GM18861 (cell line): ENCODE measurements around the gene CYB5D1.
"Not testable (repeated sequence)": the region's sequence is repeated elsewhere in the genome, so short reads cannot be mapped to it uniquely, and the experiment has no call there.

ENCODE experiments used
- ATAC-seq: cut with Tn5 transposase; IDR thresholded peaks from one replicate; pipeline ENCODE4 v1.9.1; 2021; ENCODE audit not compliant: unreplicated experiment

Gene CYB5D1

DNA sequence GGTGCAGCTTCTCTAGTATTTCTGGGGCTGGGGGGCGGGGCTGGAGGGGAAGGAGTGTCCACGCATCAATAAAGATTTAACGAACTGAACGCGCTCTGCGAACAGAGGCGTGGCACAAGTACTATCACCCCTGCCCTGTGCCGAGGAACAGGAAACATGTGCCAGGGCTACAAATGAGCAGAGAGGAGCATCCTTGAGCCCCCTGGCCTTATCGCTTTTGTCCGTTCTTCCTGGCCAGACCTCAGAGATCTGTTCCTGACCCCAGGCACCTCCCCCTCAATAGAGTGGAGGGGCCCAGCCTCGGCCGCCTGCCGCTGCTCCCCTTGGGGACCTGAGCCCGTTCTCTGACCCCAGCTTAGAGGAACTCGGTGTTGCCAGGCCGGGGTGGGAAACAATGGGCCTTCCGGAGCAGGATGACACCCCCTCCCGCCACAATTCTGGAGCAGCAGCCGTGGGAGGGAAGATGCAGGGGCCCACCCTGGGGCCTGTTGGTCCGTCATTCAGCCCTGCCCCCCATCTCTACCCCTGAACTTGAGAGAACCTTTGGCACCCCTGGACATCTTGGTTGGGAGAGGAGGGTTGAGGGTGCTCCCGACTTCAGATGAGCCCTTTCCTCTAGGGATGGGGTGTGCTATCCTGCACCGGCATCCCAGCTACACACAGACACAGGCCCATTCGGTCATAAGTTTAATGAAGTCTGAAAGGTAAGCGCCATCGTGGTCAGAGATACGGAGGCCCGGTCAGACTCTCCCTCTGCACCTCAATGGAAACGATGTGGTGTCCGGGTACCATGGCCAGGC lies 1.6 kb upstream of the CYB5D1 start:
- no peak for ATAC-seq

DNA sequence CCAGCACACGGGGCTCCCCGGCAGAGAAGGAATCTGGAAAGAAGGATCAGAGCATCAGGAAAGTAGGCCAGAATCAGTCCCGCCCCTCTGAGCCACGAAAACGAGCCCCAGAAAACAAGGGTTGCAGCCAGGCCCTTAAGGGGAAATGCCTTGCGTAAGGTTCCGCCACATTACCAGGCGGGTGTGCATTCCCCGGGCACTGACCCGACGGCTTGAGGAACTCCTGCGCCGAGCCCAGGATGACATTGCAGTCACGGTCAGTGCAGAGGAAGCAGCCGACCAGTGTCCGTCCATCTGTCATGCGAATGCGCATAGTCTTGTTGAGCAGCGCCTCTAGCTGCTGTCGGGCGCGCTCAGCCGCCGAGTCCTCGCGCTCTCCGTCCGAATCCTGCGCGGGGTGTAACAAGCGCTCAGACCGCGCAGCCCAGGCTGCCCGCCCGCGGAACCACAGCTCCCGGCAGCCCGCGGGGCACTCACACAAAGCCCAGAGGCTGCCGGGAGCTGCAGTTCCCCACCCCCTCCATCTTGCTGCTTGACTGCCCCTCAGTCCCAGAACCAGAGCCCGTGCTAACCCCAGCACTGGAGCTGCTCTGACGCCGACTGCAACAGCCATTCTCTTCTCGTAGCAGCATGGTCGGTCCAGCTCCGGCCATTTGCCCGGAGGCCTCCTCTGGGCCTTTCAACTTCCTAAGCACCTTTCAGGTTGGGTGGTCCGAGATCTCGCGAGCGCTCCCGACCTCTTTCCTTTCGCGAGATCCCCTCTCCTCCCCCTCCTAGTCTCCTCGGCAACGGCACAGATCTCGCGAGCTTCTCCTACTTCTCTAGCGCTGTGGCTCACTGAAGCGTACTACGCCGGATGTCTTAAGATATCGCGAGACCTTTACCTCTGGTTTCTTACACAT lies 741 bp upstream of the CYB5D1 start, which contains the start of gene NAA38:
Gene NAA38 (minus strand): TSS at position 749 of the 902 bp plus-strand sequence. CDS start 96 bp downstream, at position 653.
- peak; percentile 65 for ATAC-seq

DNA sequence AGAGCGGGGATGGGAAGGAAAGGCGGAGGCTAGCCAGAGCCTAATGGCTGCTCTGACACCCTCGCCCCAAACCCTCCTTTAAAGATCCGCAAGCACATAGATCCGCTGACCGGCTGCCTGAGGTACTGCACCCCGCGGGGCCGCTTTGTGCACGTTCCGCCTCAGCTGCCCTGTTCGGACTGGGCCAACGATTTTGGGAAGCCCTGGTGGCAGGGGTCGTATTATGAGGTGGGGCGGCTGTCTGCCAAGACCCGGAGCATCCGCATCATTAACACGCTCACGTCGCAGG lies 663 bp downstream of the CYB5D1 start:
- ATAC-seq: no peak

DNA sequence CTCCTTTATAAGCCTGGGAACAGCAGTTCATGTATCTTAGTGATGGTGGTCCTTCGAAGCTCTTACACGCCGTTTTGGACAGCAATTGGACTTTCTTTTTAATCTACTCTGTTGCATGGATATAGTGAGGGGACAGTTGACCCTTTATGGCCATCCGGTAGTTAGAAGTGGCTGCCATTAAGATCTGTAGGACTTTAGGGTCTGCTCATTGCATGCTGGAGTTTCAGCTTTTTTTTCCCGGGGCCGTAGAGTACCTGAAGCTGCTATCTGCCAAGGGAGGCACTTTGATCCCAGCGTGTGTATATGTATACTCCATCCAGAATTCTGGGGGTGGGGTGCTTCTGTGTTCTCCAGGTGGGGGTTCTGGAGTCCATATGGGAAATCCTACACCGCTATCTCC lies 1.2 kb downstream of the CYB5D1 start:
- ATAC-seq: no peak

DNA sequence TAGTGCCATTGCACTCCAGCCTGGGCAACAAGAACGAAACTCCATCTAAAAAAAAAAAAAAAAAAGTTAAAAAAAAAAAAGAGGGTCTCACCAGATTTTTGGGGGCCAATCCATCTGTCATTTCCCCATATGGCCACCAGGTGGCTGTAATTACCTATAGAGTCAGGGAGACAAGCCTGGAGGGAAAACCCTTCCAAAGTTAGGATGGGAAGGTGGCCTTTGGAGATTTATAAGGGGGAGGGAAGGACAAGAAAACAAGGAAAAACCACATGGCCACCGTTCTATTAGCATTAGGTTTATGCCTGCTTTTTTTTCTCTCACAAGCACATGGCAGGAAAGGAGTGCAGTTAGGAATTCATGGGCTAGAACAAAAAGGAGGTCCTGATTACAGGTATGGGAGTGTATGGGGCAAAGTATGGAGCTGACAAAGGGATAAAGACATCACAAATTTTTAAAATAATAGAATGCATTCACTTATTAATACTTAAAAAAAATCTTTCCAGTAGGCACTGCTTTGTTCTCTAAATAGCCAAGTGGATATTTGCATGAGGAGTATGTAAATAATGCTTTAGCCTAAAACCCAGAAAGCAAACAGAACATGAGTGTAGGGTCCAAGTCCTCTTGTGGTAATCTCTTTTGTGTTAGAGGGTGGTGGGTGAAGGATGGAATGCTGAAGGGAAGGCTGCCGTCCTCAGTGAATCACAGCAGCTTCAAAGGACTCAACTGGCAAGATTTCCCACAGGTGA lies 5.1 kb downstream of the CYB5D1 start:
- no peak for ATAC-seq

DNA sequence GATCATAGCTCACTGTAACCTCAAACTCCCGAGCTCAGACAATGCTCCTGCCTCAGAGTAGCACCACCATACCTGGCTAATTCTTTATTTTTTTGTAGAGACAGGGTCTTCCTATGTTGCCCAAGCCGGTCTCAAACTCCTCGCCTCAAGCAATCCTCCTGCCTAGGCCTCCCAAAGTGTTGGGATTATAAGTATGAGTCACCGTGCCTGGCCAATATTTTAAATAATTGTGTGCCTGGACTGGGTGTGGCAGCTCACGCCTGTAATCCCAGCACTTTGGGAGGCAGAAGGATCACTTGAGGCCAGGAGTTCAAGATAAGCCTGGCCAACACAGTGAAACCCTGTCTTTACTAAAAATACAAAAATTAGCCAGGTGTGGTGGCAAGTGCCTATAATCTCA lies 6.6 kb downstream of the CYB5D1 start:
- not testable (repeated sequence) for ATAC-seq

DNA sequence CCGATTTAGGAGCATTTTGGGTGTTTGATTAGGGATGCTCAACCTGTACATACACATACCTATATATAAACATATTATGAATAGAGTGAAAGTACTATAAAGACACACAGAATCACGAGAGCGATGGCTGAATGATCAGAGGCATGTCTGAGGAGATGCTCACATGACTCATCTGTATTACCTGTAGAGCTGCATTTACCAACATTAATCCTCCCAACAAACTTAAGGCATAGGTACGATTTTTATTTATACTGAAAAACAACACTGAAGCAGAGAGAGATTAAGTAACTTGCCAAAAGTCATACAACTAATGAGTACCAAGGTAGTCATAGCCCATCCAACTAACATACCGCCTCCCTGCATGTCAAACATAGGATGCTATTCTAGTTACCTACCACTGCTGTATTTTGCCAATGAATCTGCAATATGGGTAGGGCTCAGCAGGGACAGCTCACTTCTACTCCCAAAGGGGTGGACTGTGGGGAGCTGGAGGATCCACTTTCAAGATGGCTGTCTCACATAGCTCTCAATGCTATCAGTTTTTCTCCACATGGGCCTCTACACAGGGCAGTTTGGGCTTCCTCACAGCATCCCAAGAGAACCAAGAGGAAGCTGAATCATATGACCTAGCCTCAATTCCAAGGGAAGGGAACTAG lies 7.3 kb downstream of the CYB5D1 start:
- no peak for ATAC-seq

DNA sequence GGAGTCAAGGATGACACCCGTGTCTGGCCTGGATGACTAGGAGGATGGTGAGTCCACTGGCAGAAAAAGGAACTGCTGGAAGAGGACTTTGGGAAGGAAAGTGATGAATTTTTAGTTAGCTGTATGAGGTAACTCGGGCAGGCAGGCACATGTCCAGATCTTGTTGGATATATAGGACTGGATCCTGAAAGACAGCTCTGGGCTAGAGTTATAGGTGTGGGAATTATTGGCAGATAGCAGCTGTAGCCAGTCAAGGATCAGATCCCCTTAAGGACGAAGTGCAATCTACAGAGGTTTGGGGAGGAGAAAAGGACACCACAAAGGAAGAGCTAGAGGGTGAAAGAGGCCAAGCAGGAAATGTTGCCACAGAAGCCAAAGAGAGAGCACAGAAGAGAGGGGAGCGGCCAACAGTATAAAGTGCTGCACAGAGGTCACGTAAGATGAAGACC lies 10.1 kb downstream of the CYB5D1 start:
- no peak for ATAC-seq

DNA sequence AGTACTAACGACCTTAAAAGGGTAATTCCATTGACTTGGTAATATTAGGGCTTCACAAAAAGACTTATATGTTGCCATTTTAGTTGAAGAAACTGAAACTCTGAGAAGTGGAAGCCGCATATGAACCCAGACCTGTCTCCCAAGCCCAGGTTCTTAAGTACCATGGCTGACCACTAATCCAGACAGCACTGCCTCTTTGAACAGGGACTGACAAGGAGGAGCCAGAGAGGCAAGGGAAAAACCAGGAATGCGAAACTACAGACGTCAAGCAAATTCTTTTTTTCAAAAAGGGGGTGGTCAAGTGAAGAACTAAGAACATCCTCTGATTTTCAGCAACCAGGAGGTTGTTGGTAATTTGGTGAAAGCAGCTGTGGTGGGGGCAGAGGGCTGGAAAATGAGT lies 15.2 kb downstream of the CYB5D1 start:
- no peak for ATAC-seq

DNA sequence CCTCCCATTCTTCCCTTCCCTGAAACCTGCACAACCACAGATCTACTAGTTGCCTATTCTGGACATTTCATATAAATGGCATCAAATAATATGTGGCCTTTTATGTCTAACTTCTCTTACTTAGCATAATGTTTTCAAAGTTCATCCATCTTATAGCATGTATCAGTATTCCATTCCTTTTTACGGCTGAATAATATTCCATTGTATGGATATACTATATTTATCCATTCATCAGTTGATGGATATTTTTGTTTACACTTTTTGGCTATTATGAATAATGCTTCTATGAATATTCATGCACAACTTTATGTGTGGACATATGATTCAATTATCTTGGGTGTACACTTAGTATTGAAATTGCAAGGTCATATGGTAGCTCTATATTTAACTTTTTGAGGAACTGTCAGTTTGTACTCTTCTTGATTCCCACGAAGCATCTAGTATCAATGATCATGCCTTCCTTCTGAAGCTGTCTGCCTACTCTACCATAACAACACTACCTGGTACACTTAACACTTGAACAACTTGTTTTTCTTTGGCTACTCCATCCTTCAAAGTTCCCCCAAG lies 18.1 kb downstream of the CYB5D1 start:
- no peak for ATAC-seq

DNA sequence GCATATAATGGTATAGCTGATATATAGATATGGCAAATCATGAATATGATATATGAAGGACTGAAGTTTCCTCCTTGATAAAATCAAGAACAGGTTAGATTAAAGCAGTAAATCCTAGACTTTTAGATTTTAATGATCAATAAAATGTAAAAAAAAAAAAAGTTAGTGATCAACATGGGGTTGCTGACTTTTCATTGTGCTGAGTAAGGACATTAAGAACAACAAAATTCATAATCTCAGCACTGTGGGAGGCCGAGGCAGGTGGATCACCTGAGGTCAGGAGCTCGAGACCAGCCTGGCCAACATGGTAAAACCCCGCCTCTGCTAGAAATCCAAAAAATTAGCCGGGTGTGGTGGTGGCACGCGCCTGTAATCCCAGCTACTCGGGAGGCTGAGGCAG lies 20.4 kb downstream of the CYB5D1 start:
- ATAC-seq: no peak

DNA sequence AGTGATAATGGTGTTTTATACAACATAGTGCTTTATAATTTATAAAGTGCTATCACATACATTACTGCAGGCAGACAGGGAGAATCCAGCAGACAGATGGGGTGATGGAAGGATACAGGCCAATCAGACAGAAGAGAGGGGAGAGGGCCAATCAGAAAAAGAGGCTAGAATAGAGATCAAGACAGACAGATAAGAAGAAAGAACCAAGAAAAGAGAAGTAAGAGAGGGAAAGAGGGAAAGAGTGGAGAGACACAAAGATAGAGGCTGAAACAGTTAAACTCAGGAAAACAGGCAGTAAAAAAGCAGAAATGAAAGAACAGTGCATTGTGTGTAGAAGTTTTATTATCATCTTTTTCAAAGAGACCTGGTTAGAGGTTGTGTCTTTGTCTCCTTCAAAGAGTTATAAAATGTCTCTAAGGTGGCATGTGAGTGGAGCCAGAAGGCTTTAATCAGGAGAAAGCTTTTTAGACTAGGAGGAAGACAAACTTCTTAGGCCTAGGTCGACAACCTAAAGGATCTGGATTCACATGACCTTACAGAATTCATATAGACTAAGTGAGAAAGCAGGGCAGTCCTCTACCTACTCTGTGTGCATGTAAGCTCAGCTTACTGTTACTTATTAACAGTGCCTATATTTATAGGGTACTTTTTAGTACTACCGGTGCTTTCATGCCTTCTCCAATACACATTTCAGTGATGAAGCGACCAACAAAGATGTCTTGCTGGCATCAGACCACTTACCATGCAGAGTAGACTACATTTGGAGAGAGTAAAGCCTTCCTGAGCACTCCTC lies 22.5 kb downstream of the CYB5D1 start:
- peak; percentile 43 for ATAC-seq

DNA sequence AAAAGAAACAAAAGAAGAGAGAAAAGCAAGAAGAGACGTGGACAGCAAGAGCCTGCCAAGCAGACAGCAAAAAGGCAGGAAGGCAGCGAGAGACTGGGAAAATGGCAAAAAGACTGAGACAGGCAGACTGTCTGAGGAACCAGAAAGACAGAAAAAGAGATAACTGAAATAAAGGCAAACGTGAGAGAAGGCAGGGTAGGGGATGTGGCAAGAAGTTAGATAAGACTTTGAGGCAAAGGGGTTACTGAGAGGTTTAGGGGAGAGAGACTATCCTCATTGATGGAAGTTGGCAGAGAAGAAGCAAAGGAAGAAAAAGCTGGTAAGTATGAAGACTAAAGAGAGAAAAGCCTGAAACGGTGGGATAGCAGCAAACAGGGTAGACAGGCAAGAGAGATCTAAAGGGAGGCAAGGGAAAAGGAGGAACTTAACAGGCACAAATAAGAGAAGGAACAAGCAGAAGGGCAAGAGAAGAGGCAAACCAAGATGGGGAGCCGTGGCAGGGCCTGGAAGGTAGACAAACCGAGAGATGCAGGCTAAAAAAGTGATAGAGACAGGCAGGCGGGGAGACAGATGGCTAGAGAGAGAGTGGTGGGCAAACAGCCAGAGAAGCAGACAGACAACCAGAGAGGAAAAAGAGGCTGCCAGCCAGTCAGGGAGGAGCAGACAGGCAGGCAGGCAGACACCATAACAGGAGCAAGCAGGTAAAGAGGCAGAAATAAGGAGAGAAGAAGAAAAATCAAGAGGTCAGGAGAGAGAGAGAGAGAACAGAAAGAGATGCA lies 23.7 kb downstream of the CYB5D1 start:
- ATAC-seq: no peak

DNA sequence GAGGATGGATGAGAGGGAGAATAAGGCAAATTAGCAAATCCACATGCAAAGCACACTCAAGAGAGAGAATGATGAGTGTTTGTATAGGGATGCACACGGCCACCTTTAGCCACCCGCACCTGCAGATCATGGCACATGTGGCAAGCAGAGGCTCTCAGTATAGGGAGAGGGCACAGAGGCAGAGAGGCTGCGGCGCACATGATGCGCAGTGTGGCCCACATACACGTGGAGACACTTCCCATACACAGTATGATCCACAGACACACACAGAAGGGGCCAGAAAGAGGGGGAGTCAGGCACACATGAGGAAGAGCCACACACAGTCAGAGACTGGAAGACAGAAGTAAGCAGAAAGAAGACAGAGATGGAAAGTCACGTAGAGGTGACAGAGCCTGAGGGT lies 24.3 kb downstream of the CYB5D1 start:
- no peak for ATAC-seq

DNA sequence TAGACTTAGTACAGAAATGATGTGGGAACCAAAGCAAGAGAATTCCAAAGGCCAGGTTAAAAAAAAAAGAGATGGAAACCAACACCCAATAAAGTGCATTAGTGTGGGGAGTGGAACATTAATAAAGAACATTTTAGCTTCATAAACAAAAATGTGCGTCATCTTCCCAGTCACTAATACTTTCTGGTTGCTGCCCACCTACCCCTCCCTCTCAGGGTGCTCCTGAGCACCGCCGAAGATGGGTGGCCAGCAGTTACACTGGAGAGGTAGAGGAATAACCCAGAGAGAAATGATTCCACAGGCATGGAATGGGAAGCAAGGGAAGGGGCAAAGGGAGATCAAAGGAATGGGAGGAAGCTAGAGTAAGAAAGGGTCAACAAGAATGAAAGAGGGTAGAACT lies 24.8 kb downstream of the CYB5D1 start:
- ATAC-seq: no peak

DNA sequence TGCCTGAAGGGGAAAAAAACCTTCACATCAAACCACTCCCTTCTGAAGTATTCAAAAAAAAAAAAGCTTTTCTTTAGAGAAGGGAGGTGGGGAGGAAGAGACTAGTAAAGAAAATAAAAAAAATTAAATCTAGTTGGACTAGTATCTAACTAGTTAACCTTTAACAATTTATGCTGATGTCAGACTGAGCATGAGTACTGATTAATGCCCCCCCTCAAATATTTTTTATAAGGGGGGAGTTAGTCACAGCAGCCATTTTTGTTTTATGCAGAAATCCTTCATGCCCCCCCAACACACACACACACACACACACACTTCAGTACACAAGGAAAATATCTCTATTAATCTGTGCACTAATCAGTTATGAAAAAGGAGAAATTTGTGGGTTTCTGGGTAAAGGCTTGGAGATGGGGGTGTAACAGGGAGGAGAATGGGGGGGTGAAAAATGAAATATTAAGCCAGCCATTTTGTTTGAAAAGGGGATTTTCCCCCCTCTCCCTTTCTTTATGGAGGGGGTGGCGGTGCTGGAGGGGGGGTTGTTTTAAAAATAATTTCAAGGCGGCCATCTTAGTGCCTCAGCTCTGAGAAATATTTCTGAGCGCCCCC lies 26.1 kb downstream of the CYB5D1 start:
- ATAC-seq: no peak

DNA sequence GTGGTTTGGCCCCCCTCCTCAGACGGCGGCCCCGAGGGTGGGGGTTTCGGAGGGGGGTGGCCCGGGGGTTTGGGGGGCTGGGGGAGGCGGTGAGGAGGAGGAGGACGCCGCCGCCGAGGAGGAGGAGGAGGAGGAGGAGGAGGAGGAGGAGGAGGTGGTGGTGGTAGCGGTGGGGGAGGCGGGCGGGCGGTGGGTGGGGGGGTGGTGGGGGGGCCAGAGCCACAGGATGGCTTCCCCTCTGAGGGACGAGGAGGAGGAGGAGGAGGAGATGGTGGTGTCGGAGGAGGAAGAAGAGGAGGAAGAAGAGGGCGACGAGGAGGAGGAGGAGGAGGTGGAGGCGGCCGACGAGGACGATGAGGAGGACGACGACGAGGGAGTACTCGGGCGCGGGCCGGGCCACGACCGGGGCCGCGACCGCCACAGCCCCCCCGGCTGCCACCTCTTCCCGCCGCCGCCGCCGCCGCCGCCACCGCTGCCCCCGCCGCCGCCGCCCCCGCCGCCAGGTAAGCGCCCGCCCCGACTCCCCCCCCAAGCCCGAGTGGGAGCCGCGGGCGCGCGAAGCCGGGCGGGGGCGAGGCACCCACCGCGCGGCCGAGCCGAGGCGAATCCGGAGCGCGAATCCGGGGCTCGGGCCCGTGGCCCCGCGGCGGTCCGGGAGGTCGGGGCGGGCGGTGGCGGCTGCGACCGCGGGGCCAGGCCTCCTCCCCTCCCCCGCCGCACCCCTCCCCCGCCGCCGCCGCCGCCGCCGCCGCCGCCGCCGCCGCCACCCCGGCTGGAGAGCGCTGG lies 27.0 kb downstream of the CYB5D1 start:
- no peak for ATAC-seq
